ENCODE results near the gene VTA1.

DNA sequence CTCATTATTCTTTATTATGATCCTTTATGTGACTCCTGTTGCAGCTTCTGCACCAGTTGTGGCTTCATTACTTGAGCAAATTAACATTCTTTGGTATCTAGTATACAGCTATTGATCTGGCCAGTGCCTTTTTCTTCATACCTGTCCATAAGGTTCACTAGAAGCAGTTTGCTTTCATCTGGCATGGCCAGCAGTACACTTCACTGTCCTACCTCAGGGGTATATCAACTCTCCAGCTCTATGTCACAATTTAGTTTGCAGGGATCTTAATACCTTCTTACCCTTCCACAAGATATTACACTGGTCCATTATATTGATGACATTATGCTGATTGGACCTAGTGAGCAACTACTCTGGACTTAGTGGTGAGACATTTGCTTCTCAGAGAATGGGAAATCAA is 46.6 kb downstream of the VTA1 start:
- TF ChIP-seq, protein P1, sequence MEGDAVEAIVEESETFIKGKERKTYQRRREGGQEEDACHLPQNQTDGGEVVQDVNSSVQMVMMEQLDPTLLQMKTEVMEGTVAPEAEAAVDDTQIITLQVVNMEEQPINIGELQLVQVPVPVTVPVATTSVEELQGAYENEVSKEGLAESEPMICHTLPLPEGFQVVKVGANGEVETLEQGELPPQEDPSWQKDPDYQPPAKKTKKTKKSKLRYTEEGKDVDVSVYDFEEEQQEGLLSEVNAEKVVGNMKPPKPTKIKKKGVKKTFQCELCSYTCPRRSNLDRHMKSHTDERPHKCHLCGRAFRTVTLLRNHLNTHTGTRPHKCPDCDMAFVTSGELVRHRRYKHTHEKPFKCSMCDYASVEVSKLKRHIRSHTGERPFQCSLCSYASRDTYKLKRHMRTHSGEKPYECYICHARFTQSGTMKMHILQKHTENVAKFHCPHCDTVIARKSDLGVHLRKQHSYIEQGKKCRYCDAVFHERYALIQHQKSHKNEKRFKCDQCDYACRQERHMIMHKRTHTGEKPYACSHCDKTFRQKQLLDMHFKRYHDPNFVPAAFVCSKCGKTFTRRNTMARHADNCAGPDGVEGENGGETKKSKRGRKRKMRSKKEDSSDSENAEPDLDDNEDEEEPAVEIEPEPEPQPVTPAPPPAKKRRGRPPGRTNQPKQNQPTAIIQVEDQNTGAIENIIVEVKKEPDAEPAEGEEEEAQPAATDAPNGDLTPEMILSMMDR (IDR thresholded peaks at IDR 0.05): no peak
- TF ChIP-seq POLR2A (IDR thresholded peaks at IDR 0.05): no peak

Measured in esophagus squamous epithelium (tissue), 4 donors.